Glutamatergic neuron (in vitro differentiated cells): ENCODE measurements around the gene INPP5F. TPM values are rescaled to one million over a fixed set of nuclear protein-coding genes. Genes with fewer than 3 reads are reported as not detected.

Experiments used
- DNase-seq: peaks from one replicate; pipeline ENCODE4 v3.0.0; 2022
- H3K27ac Mint-ChIP-seq: one replicate; pipeline ENCODE4 v1.8.0; 2020; ENCODE audit warnings: mild to moderate bottlenecking, mixed read lengths, inconsistent platforms; ENCODE audit not compliant: unreplicated experiment
- H3K27me3 Mint-ChIP-seq: one replicate; pipeline ENCODE4 v1.8.0; 2020; ENCODE audit warnings: mild to moderate bottlenecking, moderate library complexity, mixed read lengths, inconsistent platforms; ENCODE audit not compliant: unreplicated experiment
- H3K36me3 Mint-ChIP-seq: one replicate; pipeline ENCODE4 v1.8.0; 2020; ENCODE audit warnings: mild to moderate bottlenecking, mixed read lengths, inconsistent platforms; ENCODE audit not compliant: unreplicated experiment
- H3K4me1 Mint-ChIP-seq: one replicate; pipeline ENCODE4 v1.8.0; 2020; ENCODE audit warnings: mild to moderate bottlenecking, low read depth, mixed read lengths, inconsistent platforms; ENCODE audit not compliant: unreplicated experiment
- H3K4me3 Mint-ChIP-seq: one replicate; pipeline ENCODE4 v1.8.0; 2020; ENCODE audit warnings: mild to moderate bottlenecking, mixed read lengths, inconsistent platforms; ENCODE audit not compliant: unreplicated experiment
- H3K9me3 Mint-ChIP-seq: one replicate; pipeline ENCODE4 v1.8.0; 2020; ENCODE audit warnings: mild to moderate bottlenecking, moderate library complexity, mixed read lengths, inconsistent platforms; ENCODE audit not compliant: unreplicated experiment
- total RNA-seq: library from RNA; stranded (reverse); fragmentation: NEBNext Ultra II Directional; extraction: Animal tissue kit (Norgen Biotek cat#: 25700); gene quantifications from one replicate; pipeline ENCODE4 v1.2.1, GENCODE V29; 2021; ENCODE audit not compliant: unreplicated experiment
- TF ChIP-seq, protein P1 (sequence below): fragments of 200-600 bp; sonication (generic); IDR thresholded peaks from one replicate; pipeline ENCODE4 v1.5.0; 2021; ENCODE audit not compliant: partially characterized antibody, unreplicated experiment

The INPP5F gene
- total RNA-seq, 1 donor from 2014 or later = 186 TPM

DNA sequence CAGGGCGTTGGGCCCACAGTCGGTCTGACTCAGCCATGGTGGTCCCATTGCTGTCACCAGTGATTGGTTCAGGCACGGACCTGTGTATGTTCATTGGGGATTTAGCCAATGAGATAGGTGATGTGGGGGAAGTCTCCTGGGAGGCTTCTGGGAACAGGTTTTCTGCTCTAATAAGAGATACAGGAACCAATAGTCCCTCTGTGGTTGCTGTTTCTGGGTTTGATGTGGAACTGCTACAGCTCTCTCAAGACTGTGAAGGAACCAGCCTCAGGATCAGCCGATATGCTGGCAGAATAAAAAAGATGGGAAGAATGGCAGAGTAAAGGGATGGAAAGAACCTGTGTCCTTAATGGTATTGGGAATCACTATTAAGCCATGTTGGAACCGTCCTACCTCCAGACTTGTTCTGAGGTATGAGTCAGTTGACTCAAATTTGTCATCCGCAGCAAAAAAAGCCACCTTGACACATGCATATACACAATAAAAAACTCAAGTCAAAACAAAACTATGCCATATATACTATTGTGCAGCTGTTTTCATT lies 76.2 kb downstream of the INPP5F start:
- Mint-ChIP-seq H3K4me1 (peaks cover 4% of the 10 kb centered on the region), H3K27me3 (no peaks in the 10 kb centered on the region), H3K27ac (no peak overlapping the region), H3K4me3 (no peak overlapping the region), H3K36me3 (peaks cover 5% of the 10 kb centered on the region), H3K9me3 (no peaks in the 10 kb centered on the region)
- DNase-seq = no peak
- TF ChIP-seq, protein P1, sequence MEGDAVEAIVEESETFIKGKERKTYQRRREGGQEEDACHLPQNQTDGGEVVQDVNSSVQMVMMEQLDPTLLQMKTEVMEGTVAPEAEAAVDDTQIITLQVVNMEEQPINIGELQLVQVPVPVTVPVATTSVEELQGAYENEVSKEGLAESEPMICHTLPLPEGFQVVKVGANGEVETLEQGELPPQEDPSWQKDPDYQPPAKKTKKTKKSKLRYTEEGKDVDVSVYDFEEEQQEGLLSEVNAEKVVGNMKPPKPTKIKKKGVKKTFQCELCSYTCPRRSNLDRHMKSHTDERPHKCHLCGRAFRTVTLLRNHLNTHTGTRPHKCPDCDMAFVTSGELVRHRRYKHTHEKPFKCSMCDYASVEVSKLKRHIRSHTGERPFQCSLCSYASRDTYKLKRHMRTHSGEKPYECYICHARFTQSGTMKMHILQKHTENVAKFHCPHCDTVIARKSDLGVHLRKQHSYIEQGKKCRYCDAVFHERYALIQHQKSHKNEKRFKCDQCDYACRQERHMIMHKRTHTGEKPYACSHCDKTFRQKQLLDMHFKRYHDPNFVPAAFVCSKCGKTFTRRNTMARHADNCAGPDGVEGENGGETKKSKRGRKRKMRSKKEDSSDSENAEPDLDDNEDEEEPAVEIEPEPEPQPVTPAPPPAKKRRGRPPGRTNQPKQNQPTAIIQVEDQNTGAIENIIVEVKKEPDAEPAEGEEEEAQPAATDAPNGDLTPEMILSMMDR = no peak

DNA sequence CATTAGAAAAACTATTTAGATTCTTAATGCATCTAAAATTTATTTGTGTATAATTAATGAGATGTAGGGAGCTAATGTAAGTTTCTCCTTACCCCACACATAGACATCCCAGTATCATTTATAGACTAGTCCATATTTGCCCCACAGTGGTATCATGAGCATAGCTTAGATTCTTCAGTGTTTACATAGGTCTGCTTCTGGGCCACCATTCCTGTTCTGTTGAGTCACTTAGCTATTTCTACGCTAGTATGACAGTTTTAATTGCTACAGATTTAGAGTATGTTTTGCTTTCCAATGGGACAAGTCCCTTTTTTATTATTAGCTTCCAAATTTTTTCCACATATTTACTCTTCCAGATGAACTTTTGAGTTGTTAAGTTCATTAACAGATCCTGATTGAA lies 77.4 kb downstream of the INPP5F start:
- Mint-ChIP-seq H3K4me3 (no peak overlapping the region), H3K27me3 (no peaks in the 10 kb centered on the region), H3K9me3 (no peaks in the 10 kb centered on the region), H3K27ac (no peak overlapping the region), H3K36me3 (peaks cover 5% of the 10 kb centered on the region), H3K4me1 (peaks cover 3% of the 10 kb centered on the region)
- TF ChIP-seq, protein P1 = no peak
- no peak for DNase-seq

DNA sequence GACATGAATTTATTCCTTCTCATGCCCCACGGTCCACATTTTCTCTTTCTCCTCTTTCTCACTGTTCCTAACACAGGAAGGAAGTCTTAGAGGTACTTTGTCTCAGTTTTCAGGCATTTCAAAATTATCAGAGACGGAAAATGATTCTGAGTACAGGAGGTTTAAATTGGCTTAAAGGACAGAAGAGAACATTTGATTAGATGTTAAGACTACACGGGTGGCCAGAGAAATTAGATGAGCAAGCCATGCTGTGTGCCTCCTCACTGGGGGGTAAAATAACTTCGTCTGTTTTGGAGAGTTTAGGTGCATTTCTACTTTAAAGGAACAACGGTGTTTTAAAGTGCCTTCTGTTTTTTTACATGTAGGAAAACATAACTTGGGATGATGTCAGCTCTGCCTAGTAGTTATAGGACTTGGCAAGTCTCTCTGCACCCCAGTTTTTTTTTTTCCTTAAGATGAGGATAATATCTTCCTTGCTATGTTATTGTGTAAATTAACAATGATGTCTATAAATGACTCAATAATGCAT lies 79.9 kb downstream of the INPP5F start:
- peaks cover 3% of the 10 kb centered on the region for H3K4me1 Mint-ChIP-seq
- no peaks in the 10 kb centered on the region for H3K27me3 Mint-ChIP-seq
- no peak overlapping the region for H3K27ac Mint-ChIP-seq
- no peak for DNase-seq
- H3K36me3 Mint-ChIP-seq = peaks cover 5% of the 10 kb centered on the region
- TF ChIP-seq, protein P1 = no peak
- H3K4me3 Mint-ChIP-seq = no peak overlapping the region
- no peaks in the 10 kb centered on the region for H3K9me3 Mint-ChIP-seq

DNA sequence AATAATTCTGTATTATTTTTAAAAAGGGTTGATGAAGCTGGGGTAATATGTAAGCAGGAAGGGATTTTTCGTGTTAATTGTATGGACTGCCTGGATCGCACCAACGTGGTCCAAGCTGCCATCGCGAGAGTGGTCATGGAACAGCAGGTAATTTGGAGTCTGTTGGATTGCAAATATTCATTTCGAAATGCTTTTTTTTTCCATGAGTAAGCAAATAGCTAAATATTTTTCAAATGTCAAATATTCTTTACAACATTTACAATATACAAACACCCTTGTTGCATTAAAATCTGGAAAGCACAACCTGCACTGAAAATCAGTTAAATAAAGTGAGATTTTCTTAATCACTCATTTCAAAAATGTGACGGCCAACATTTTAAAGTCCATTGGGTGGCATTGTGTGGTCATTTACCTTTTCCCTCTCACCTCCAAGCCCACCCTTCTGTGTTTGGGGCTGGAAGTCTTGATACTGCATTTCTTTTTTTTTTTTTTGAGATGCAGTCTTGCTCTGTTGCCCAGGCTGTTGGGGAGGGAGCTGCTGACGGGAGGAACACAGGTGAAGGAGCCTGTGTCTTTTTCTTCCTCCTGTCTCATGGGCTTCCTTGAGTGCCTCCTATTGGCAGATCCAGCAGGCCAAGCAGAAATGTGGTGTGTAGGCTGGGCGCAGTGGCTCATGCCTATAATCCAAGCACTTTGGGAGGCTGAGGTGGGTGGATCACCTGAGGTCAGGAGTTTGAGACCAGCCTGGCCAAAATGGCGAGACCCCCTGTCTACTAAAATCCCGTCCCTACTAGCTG lies 80.7 kb downstream of the INPP5F start:
- DNase-seq = no peak
- peaks cover 5% of the 10 kb centered on the region for H3K36me3 Mint-ChIP-seq
- no peak overlapping the region for H3K4me3 Mint-ChIP-seq
- H3K27ac Mint-ChIP-seq = no peak overlapping the region
- TF ChIP-seq, protein P1 = no peak
- H3K27me3 Mint-ChIP-seq = no peaks in the 10 kb centered on the region
- peaks cover 5% of the 10 kb centered on the region for H3K4me1 Mint-ChIP-seq
- no peaks in the 10 kb centered on the region for H3K9me3 Mint-ChIP-seq
